OCI-LY3 (cell line): ENCODE data around the gene LMBRD2.

Experiments
- CTCF ChIP-seq: fragments of 200-600, 300-600 bp; sonication (generic); IDR thresholded peaks from 2 replicates; pipeline ENCODE4 v1.5.1; 2014; ENCODE audit warnings: antibody characterized with exemption, low read length, low read depth
- EZH2phosphoT487 ChIP-seq: fragments of 200-600 bp; shearing (Covaris generic); IDR thresholded peaks from 2 replicates; pipeline ENCODE4 v1.6.1; 2018; ENCODE audit warnings: antibody characterized with exemption, mixed run types, low read depth

- TF ChIP-seq CTCF: no peak
- no peak for TF ChIP-seq EZH2phosphoT487
Measured at GRCh38 chr5:36145311-36145710, 6.4 kb downstream of the LMBRD2 start.
